NB4 (cell line): ENCODE data around the gene CATSPER1.

Experiments
- CTCF ChIP-seq: IDR thresholded peaks from one replicate; pipeline ENCODE4 v1.5.1; 2012; ENCODE audit warnings: low read depth, low read length
- POLR2A ChIP-seq: IDR thresholded peaks from 2 replicates; pipeline ENCODE4 v1.6.1; 2011; ENCODE audit warnings: mild to moderate bottlenecking; ENCODE audit not compliant: insufficient read length; ENCODE audit errors: extremely low read depth

DNA sequence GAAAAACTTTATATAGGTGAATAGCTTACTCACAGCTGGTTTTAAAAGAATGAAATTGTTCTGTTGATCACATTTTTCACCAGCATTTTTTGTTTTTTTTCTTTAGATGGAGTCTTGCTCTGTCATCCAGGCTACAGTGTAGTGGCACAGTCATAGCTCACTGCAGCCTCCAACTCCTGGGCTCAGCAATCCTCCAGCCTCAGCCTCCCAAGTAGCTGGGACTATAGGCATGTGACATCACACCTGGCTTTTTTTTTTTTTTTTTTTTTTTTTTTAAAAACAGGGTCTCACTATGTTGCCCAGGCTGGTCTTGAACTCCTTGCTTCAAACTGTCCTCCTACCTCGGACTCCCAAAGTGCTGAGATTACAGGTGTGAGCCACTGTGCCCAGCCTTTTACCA lies 47.4 kb upstream of the CATSPER1 start:
- TF ChIP-seq CTCF, result no peak
- no peak for TF ChIP-seq POLR2A
